ENCODE measurements around the gene TMEM238.

TMEM238 gene

DNA sequence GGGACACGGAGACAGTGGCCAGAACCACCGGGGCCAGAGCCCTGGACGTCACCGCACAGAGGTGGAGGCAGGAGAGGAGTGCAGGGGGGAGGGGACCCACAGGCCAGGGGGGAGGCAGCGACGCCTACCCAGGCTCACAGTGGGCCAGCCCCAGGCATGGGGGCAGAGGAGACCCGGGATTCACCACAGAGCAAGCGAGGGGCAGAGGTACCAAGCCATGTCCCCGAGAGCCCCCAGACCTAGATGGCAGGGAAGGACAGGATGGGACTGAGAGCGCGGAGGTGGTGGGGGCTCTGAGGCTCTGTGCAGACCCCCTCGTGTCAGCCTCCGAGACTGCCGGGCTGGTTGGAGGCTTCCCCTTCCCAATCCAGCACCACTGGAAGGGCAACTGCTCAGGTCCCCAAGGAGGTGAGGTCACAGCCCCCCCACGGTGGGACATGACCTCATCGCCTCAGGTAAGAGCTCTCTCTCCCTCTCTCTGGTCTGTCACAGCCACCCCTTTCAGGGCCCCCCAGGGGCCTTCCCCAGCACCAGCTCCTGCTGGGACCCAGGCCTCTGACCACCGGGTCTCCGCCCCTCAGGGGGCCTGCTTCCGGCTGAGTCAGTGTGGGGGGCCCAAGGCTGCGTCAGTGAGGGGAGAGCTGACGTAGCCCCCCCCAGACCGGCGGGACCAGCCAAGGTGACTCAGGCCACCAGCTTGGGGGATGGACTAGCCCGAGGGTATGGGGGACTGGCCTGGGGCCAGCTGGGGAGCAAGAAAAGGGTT is 11.6 kb downstream of the TMEM238 start:
- no peaks in the 10 kb centered on the region for H3K4me1 ChIP-seq
- no peaks in the 10 kb centered on the region for H3K36me3 ChIP-seq (ENCODE audit: control insufficient read depth, insufficient read depth, low read length)
- no peak overlapping the region for H3K4me2 ChIP-seq (ENCODE audit: low read length)
- no peak overlapping the region for H3K27ac ChIP-seq
- H3K9me3 ChIP-seq (ENCODE audit: control insufficient read depth, low read length), result no peaks in the 10 kb centered on the region
- H3K79me2 ChIP-seq, result no peaks in the 10 kb centered on the region
- peaks cover 10% of the 10 kb centered on the region for H3K27me3 ChIP-seq (ENCODE audit: control insufficient read depth, insufficient read depth, low read length)
- no peak for TF ChIP-seq CTCF (IDR thresholded peaks at IDR 0.05)
- no peak overlapping the region for H3K9ac ChIP-seq
- H2AFZ ChIP-seq, result no peak overlapping the region
- no peak overlapping the region for H3K4me3 ChIP-seq (ENCODE audit: low read depth, low read length)

- peak within 1 kb of the TSS; percentile 50 for H2AFZ ChIP-seq
- peak within 1 kb of the TSS; percentile 47 for H3K4me2 ChIP-seq (ENCODE audit: low read length)
- no peak within 1 kb of the TSS for H3K27ac ChIP-seq
- peak within 1 kb of the TSS; percentile 11 for H3K4me3 ChIP-seq (ENCODE audit: low read depth, low read length)
- no peaks in the 10 kb centered on the region for H3K36me3 ChIP-seq (ENCODE audit: control insufficient read depth, insufficient read depth, low read length)
- no peak within 1 kb of the TSS for H3K9ac ChIP-seq
- no peaks in the 10 kb centered on the region for H3K4me1 ChIP-seq
- peaks cover 10% of the 10 kb centered on the region for H3K27me3 ChIP-seq (ENCODE audit: control insufficient read depth, insufficient read depth, low read length)
- no peak for TF ChIP-seq CTCF (IDR thresholded peaks at IDR 0.05)
- no peaks in the 10 kb centered on the region for H3K9me3 ChIP-seq (ENCODE audit: control insufficient read depth, low read length)
- no peaks in the 10 kb centered on the region for H3K79me2 ChIP-seq
Observed at GRCh38 chr19:55370305-55370988, 13.6 kb downstream of the TMEM238 start, which contains the start of gene IL11. Gene IL11 (minus strand): TSS chr19:55370463. CDS start chr19:55370310, 153 bp downstream.

DNA sequence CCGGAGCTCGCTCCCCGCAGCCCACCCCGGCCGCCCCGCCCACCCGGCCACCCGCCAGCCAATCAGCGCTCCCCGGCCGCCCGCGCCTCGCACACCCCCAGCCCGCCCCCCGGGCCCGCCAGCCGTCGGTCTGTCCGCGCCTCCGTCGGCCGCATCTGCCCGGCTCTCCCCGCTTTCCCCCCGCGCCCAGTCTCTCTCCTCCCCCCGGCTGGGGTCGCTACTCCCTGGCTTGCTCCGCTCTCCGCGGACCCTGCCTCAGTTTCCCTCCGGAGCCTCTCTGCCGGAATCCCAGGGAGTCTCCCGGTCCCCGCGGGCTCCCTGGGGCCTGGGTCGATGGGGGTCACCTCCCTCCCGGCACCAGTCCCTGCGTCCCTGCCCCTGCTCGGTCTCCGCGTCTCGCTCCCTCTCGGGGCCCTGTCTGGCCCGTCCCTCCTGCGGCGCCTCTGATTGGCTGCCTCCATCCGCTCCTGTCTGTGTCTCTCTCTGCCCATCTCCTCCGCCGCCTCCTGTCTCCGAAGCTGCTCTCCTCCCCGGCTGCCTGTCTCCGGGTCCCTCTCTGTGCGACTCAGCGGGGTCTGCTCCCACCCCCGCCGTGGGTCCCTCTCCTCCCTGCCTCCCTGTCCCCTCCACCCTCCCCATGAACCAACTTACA is 14.3 kb downstream of the TMEM238 start:
- Histone ChIP-seq H2AFZ (no peak overlapping the region), H3K79me2 (no peaks in the 10 kb centered on the region), H3K4me3 (ENCODE audit: low read depth, low read length) (peak overlapping the region; percentile 11), H3K4me1 (no peaks in the 10 kb centered on the region), H3K9me3 (ENCODE audit: control insufficient read depth, low read length) (no peaks in the 10 kb centered on the region), H3K36me3 (ENCODE audit: control insufficient read depth, insufficient read depth, low read length) (no peaks in the 10 kb centered on the region), H3K27me3 (ENCODE audit: control insufficient read depth, insufficient read depth, low read length) (peaks cover 10% of the 10 kb centered on the region), H3K27ac (no peak overlapping the region), H3K4me2 (ENCODE audit: low read length) (peak overlapping the region; percentile 47), H3K9ac (no peak overlapping the region)
- TF ChIP-seq CTCF (IDR thresholded peaks at IDR 0.05), result no peak

GRCh38 chr19:55368701-55369563 is 15.2 kb downstream of the TMEM238 start:
- Histone ChIP-seq H3K9ac (no peak overlapping the region), H3K79me2 (no peaks in the 10 kb centered on the region), H3K36me3 (ENCODE audit: control insufficient read depth, insufficient read depth, low read length) (no peaks in the 10 kb centered on the region), H2AFZ (peak overlapping the region; percentile 50), H3K9me3 (ENCODE audit: control insufficient read depth, low read length) (no peaks in the 10 kb centered on the region), H3K4me1 (no peaks in the 10 kb centered on the region), H3K27me3 (ENCODE audit: control insufficient read depth, insufficient read depth, low read length) (peaks cover 10% of the 10 kb centered on the region), H3K4me3 (ENCODE audit: low read depth, low read length) (no peak overlapping the region), H3K4me2 (ENCODE audit: low read length) (no peak overlapping the region), H3K27ac (no peak overlapping the region)
- no peak for TF ChIP-seq CTCF (IDR thresholded peaks at IDR 0.05)
